GM18909 (cell line): ENCODE data around the gene ESYT1.
A peak's percentile ranks its signal among the peaks of the same experiment; 100 is the strongest.
"Not testable (repeated sequence)": the region's sequence is repeated elsewhere in the genome, so short reads cannot be mapped to it uniquely, and the experiment has no call there.

Source experiments
- ATAC-seq: cut with Tn5 transposase; IDR thresholded peaks from one replicate; pipeline ENCODE4 v1.9.1; 2021; ENCODE audit warnings: mild to moderate bottlenecking; ENCODE audit not compliant: unreplicated experiment, poor library complexity

The ESYT1 gene

GRCh38 chr12:56152756-56153677, 24.9 kb downstream of the ESYT1 start:
- no peak for ATAC-seq

DNA sequence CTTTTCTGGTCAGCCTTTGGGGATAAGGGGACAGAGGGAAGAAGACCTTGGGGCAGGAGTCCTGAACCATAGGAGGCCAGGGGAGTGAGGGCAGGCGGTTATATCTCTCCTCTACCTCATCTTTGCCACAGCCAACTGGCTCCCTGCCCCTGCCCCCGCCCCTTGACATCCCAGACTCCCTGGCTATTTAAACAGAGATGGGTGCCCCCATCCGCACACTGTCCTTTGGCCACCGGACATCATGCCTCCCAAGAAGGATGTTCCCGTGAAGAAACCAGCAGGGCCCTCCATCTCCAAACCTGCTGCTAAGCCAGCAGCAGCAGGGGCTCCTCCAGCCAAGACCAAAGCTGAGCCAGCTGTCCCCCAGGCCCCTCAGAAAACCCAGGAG, 25.6 kb downstream of the ESYT1 start:
- no peak for ATAC-seq

GRCh38 chr12:56154246-56154771, 26.2 kb downstream of the ESYT1 start:
- no peak for ATAC-seq

DNA sequence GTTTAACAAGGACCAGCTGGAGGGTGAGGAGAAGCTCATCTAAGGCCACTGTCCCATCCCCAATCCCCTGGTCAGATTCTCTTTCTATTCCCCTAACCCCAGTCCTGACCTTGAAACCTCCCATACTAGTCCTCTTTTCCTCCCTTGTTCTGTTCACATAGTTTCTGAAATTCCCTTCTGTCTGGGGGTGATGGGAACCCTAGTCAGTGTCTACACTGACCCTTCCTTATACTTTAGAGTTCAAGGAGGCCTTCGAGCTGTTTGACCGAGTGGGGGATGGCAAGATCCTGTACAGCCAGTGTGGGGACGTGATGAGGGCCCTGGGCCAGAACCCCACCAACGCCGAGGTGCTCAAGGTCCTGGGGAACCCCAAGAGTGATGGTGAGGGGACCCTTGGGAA, 26.8 kb downstream of the ESYT1 start:
- ATAC-seq, result no peak

GRCh38 chr12:56155256-56155845, 27.3 kb downstream of the ESYT1 start:
- no peak for ATAC-seq

- not testable (repeated sequence) for ATAC-seq
Measured at GRCh38 chr12:56156464-56157200, 28.6 kb downstream of the ESYT1 start.

DNA sequence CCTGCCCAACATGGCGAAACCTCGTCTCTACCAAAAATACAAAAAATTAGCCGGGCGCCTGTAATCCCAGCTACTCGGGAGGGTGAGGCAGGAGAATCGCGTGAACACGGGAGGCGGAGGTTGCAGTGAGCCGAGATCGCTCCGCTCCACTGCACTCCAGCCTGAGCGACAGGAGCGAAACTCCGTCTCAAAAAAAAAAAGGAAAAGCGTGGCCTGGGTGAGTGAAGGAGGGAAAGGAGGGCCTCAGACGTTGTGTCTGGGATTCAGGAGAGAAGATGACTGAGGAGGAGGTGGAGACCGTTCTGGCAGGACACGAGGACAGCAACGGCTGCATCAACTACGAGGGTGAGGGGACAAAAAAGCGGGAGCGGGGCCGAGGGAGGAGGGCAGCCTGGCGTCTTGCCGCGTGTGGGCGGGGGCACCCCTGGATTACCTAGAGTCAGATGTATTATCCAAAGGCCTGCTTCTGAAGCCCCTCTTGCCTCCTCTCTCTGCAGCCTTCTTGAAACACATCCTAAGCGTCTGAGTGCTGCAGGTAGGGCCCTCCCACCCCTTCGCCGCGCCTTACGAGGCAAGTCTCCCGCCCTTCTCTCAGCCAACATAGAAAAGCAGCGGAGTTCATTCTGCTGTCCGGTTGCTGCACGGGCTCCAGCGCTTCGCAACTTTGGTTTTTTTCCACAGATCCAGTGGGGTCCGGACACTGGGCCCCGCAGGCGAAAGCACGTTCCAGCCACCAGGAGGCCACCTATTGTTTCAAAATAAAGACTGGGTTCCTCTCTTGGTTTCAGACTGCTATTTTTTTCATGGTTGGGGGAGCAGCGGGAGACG, 29.3 kb downstream of the ESYT1 start:
- peak; percentile 28 for ATAC-seq

DNA sequence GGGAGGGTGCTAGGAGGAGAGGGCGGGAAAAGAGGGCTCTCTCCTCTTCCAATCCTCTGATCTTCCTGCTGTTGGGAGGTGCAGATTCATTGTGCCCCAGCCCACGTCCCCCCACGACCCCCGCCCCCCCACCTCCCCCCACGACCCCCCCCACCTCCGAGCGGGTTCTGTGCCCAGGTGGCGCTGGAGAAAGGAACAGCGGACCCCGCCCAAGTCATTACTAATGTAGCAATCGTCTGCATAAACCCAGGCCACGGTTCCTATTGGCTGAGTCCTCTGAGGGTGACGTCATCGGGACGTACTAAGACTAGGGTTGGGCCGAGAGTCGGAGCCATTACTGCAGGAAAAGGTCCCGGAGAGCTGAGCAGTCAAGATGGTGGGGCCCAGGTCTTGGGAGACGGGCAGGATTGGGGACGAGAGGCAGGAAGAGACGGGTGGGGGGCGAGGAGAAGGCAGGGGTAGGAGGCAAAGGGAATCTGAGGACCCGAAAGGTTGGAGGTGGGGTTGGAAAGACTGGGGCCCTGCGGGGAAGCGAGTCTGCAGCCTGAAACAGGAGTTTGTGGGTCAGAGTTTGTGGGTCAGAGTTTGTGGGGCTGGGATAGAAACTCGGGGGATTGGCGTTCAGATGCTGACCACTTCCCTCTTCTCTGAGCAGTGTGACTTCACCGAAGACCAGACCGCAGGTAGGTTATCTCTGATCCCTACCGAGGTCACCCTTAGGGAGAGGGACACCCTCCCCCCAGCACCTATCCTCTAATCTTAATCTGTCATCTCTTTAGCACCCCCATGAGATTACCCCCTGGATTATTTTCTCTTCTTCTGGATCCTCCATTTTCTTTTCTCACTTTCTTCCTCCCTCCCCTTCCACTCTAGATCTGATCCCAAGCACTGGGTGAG, 30.2 kb downstream of the ESYT1 start, which contains the start of gene MYL6:
MYL6 (plus strand) TSS at position 331 of the 897 bp plus-strand sequence; CDS start at position 374, 43 bp downstream.
- ATAC-seq, result peak; percentile 84

DNA sequence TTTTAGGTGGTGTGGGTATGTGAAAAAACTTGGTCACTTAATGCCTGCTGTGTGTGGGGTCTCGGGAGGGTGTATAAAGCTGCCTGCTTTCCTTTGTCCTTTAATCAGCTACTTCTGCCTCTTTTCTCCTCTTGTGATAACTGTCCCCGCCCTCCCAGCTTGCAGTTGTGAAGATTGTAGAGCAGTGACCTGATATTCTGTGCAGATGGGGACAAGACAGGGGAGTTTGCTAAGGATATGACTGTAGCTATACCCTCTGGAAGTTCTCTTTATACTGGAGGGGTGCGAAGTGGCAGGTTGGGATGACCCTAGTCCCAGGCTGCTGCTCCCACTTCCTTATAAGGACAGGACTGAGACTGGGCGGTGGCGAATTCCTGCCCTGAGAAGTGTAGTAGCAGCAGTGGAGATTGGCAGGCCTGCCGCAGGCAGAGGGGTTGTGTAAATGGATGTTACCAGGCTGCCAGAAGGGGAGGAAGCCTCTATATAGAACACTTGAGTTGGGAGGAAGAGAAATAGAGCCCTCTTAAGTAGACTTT, 30.9 kb downstream of the ESYT1 start:
- ATAC-seq, result no peak

- no peak for ATAC-seq
Measured at GRCh38 chr12:56159482-56160192, 31.6 kb downstream of the ESYT1 start.

- ATAC-seq, result no peak
Measured at GRCh38 chr12:56160193-56160763, 32.2 kb downstream of the ESYT1 start.

GRCh38 chr12:56160894-56161689, 33.0 kb downstream of the ESYT1 start:
- ATAC-seq, result no peak

GRCh38 chr12:56161690-56162351, 33.8 kb downstream of the ESYT1 start:
- no peak for ATAC-seq

DNA sequence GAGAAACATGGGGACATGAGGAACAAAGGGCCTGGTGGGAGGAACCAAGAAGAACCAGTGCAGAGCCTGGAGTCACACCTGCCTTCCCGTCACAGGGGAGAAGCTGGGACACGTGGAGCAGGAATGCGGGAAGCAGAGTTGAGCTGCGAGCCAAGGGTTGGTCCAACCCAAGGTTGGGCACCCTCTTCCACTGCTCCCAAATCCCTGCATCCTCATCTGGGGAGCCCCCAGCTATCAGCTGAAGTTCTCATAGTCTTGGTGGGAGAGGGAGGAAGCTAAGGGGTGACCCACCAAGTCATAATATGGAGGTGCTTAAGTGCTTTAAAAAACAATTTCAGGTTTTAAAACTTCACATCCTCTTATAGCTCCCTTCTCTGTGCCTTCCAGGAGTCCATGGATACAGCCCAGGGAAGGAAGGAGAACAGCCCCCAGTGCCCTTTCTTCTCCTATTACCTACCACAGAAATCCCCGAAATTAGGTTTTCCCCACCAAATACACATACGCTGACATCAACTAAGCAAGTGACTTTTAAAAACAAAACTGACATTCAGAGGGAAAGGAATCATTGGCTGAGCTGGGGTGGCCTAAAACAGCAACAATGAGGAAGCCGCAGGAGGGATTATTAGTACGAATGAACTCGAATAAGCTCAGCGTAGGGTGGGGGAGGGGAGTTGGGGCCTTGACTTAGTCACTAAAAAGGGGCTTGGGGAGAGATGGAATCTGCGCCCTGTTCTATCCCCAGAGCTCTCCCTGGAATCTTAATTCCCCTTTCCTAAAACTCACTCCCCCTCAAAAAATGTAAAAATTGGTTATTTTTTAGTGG, 34.6 kb downstream of the ESYT1 start:
- ATAC-seq, result no peak

DNA sequence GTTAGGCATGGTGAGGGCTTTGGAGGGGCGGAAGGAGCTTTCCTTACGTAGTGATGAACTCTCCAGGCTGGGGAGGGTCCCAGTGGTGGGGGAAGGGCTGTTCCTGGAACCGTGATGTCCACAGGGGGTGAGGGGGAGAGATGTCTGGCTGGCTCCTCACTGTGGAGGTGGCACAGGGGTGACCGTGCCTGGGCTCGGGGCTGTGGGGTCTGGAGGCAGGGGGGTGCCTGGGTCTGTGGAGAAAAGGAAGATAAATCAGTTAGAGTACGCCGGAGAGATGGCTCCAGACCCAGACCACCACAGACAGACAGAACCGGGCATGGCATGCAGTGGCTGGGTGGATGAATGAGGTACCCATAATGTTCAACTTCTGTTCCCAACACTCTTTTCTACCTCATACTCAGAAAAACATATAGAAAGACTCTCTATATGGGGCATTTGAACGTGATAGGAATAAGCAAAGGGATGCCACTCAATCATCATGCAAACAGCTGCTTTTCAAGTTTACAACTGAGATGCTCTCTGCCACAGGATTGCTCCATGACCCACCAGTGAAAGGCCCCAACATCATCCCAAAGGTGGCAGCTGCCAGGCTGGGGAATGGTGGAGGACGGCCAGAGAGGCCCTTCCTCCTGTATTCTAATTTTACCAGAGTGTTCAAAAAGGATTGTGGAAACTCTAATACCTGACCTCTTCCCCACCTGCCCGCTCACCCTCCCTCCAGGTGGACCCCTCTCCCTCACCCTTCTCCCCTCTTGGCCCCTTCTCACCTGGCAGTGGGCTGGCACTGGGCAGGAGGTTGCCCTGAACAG, 35.7 kb downstream of the ESYT1 start:
- ATAC-seq, result no peak
